Vagina (tissue), 2 donors: ENCODE measurements around the gene ARHGAP18. TPM values are rescaled to one million over a fixed set of nuclear protein-coding genes. Genes with fewer than 3 reads are reported as not detected.

Source experiments
- DNase-seq, 2 donors: peaks; one replicate each; pipeline ENCODE4 v3.0.0-alpha.2; 2017; ENCODE audit errors: extremely low spot score in 2 of 2
- H3K27ac ChIP-seq: fragments of 200-600 bp; sonication (generic); one replicate; pipeline ENCODE4 v1.5.1; 2019
- H3K27me3 ChIP-seq: fragments of 200-600 bp; sonication (generic); one replicate; pipeline ENCODE4 v1.5.1; 2019
- H3K36me3 ChIP-seq, 2 donors: fragments of 200-600 bp; sonication (generic); one replicate each; pipeline ENCODE4 v1.5.1; 2017 to 2019
- H3K4me1 ChIP-seq: fragments of 200-600 bp; sonication (generic); one replicate; pipeline ENCODE4 v1.5.1; 2019
- H3K4me3 ChIP-seq, 2 donors: fragments of 200-600 bp; sonication (generic); 1 replicate in 1 of 2; 2 replicates in 1 of 2; pipeline ENCODE4 v1.5.1; 2016 to 2019
- H3K9me3 ChIP-seq: fragments of 200-600 bp; sonication (generic); one replicate; pipeline ENCODE4 v1.5.1; 2019
- CTCF ChIP-seq, 3 experiments: fragments of 450-650 bp in 2 of 3; fragments of 200-600 bp in 1 of 3; sonication (generic) in 1 of 3; IDR thresholded peaks; one replicate each; pipeline ENCODE4 v1.5.1; 2017 to 2019; ENCODE audit warnings: antibody characterized with exemption in 3 of 3, mild to moderate bottlenecking in 2 of 3, moderate library complexity in 2 of 3
- POLR2A ChIP-seq, 2 donors: fragments of 450-650 bp; IDR thresholded peaks; one replicate each; pipeline ENCODE4 v1.6.1; 2017; ENCODE audit warnings: antibody characterized with exemption in 2 of 2, mild to moderate bottlenecking in 2 of 2, moderate library complexity in 2 of 2
- POLR2AphosphoS5 ChIP-seq, 2 donors: sonication (generic); formaldehyde crosslinking; IDR thresholded peaks; one replicate each; pipeline ENCODE4 v1.9.0; 2017; ENCODE audit warnings: antibody characterized with exemption in 2 of 2, mild to moderate bottlenecking in 2 of 2, low read depth in 1 of 2; ENCODE audit not compliant: insufficient read depth in 1 of 2
- intact Hi-C: fragments of 100-400 bp; cut with DNase I; formaldehyde crosslinking; loops from one replicate; pipeline ENCODE4 v1.15.1; 2023
- total RNA-seq: library from RNA; depleted of rRNA; stranded (reverse); fragments of >200 nt; gene quantifications from one replicate; pipeline ENCODE4 v1.2.3, GENCODE V29; 2016

ARHGAP18 gene
- total RNA-seq, 1 donor from 2014 or later, result 7.6 TPM

DNA sequence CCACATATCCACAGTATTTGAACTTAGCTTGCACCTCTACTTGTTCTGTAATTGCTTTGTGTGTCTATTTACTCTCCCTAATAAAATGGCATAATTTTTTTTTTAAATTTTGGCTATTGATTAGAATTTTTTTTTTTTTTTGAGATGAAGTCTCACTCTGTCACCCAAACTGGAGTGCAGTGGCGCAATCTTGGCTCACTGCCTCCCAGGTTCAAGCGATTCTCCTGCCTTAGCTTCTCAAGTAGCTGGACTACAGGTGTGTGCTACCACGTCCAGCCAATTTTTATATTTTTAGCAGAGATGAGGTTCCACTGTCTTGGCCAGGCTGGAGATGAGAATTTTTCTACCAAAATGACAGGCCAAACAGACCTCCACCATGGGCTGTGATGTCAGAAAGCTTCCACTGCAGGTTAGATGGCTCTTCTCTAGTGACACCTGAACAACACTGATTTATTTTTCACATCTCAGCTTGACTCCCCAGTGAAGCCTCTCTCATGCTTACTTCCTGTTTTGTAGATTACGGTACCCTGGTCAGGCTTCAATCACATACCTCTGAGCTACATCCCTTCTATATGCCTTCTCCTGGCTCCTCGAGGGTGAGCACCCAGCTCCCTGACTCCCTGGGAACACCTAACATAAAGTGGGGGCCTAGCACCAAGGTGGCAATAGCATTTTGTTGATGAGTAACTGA, 112.8 kb downstream of the ARHGAP18 start:
- intact Hi-C loops, result loop anchor here (10.0 kb wide), 2 partner anchors 338 to 428 kb away; no protein-coding TSS in a partner anchor
- no peak overlapping the region for H3K4me3 ChIP-seq
- DNase-seq, result no peak
- TF ChIP-seq POLR2AphosphoS5 (IDR thresholded peaks at IDR 0.05; ENCODE audit: insufficient read depth in 1 of 2, low read depth in 1 of 2) (no peak), POLR2A (IDR thresholded peaks at IDR 0.05) (no peak), CTCF (IDR thresholded peaks at IDR 0.05) (no peak)
- H3K27me3 ChIP-seq, result no peaks in the 10 kb centered on the region
- no peak overlapping the region for H3K27ac ChIP-seq
- H3K36me3 ChIP-seq, result no peaks in the 10 kb centered on the region
- no peaks in the 10 kb centered on the region for H3K9me3 ChIP-seq
- no peaks in the 10 kb centered on the region for H3K4me1 ChIP-seq

DNA sequence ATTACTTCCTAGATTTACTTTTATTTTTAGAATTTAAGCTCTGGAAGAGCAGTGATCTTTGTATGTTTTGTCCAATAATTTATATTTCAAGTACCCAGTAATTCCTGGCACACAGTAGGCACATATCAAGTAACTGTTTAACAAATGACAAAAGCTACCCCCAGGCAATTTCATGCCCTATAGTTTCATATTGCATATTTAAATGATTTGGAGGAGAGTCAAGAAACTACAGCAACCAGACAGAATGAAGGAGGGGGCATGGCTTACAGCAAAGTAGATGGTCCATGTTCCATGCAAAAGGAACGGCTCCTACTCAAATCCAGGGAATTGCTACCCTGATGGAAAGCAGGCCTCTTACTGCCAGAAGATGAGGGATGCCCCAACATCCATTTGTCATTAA, 113.5 kb downstream of the ARHGAP18 start:
- H3K36me3 ChIP-seq, result no peaks in the 10 kb centered on the region
- no peak for DNase-seq
- intact Hi-C loops, result loop anchor here (10.0 kb wide), 2 partner anchors 338 to 428 kb away; no protein-coding TSS in a partner anchor
- H3K4me3 ChIP-seq, result no peak overlapping the region
- TF ChIP-seq CTCF (IDR thresholded peaks at IDR 0.05) (no peak), POLR2A (IDR thresholded peaks at IDR 0.05) (no peak)
- H3K4me1 ChIP-seq, result no peaks in the 10 kb centered on the region
- H3K27me3 ChIP-seq, result no peaks in the 10 kb centered on the region
- no peaks in the 10 kb centered on the region for H3K9me3 ChIP-seq
- no peak overlapping the region for H3K27ac ChIP-seq

DNA sequence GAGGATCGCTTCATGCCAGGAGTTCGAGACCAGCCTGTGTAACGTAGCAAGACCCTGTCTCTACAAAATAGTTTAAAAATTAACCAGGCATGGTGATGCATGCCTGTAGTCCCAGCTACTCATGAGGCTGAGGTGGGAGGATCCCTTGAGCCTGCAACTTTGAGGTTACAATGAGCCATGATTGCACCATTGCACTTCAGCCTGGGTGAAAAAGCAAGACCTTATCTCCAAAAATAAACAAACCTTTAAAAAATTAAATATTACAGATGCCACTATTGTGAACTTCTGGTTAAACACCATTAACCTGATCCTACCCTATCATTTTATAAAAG, 116.8 kb downstream of the ARHGAP18 start:
- DNase-seq, result no peak
- Histone ChIP-seq H3K27me3 (no peaks in the 10 kb centered on the region), H3K4me3 (no peak overlapping the region), H3K36me3 (no peaks in the 10 kb centered on the region), H3K27ac (no peak overlapping the region), H3K4me1 (no peaks in the 10 kb centered on the region), H3K9me3 (no peaks in the 10 kb centered on the region)
- TF ChIP-seq POLR2AphosphoS5 (IDR thresholded peaks at IDR 0.05; ENCODE audit: insufficient read depth in 1 of 2, low read depth in 1 of 2) (no peak), POLR2A (IDR thresholded peaks at IDR 0.05) (no peak), CTCF (IDR thresholded peaks at IDR 0.05) (no peak)
- intact Hi-C loops, result loop anchor here (10.0 kb wide), 2 partner anchors 342 to 432 kb away; no protein-coding TSS in a partner anchor

DNA sequence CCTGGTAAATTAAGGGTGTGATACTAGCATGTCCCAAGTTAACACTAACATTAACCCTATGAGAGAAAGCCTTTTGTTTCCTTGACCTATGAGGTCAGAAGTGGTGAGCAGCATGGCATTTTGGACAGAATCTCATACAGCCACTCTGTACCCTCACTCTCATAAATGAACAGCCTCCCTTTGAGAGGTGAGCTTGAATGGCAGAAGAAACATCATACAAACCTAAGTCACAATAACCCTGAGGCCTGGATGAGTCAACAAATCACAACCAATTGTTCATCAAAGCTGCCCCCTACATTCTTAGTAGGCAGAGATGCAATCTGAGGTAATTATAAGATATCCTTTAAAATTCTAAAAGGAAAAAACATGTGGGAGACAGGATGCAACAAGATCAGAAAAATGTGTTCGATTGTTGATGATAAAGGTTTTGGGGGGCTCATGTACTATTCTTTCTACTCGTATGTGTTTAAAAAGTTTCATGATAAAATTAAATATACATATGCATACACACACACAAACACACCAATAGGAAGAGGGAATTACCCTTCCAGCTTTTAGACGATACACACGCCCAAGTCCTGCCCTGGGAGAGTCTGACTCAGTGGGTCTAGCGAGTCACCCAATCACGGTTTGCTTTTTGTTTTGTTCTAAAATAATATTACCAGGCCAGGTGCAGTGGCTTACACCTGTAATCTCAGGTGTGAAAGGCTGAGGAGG, 117.3 kb downstream of the ARHGAP18 start:
- no peak overlapping the region for H3K4me3 ChIP-seq
- no peaks in the 10 kb centered on the region for H3K27me3 ChIP-seq
- no peaks in the 10 kb centered on the region for H3K4me1 ChIP-seq
- DNase-seq, result no peak
- no peak overlapping the region for H3K27ac ChIP-seq
- no peaks in the 10 kb centered on the region for H3K9me3 ChIP-seq
- TF ChIP-seq CTCF (IDR thresholded peaks at IDR 0.05) (no peak), POLR2AphosphoS5 (IDR thresholded peaks at IDR 0.05; ENCODE audit: insufficient read depth in 1 of 2, low read depth in 1 of 2) (no peak), POLR2A (IDR thresholded peaks at IDR 0.05) (no peak)
- H3K36me3 ChIP-seq, result no peaks in the 10 kb centered on the region
- intact Hi-C loops, result loop anchor here (10.0 kb wide), 2 partner anchors 342 to 432 kb away; no protein-coding TSS in a partner anchor
